ENCODE results near the gene NHEJ1. TPM values are rescaled to one million over a fixed set of nuclear protein-coding genes. Genes with fewer than 3 reads are reported as not detected.

NHEJ1 gene
- total and polyA plus RNA-seq, 2 donors (not counting 3 experiments of a cell fraction or from before 2014, with no cell fraction given) = 12.8 to 12.9 TPM

- Histone ChIP-seq H3K36me3 (ENCODE audit: control insufficient read depth in 2 of 2, extremely low read depth in 1 of 2, insufficient read depth in 2 of 2, low read length in 2 of 2) (no peaks in the 10 kb centered on the region), H3K4me2 (ENCODE audit: insufficient read depth, low read length) (no peak overlapping the region), H3K4me1 (ENCODE audit: control insufficient read depth, extremely low read depth, insufficient read depth, low read length) (no peaks in the 10 kb centered on the region), H3K27ac (ENCODE audit: insufficient read depth, low read depth, low read length) (no peak overlapping the region), H3K9me1 (replicated peaks; ENCODE audit: control insufficient read depth, extremely low read depth, insufficient read depth, low read length) (no peaks in the 10 kb centered on the region), H2AFZ (ENCODE audit: low read depth, low read length) (no peak overlapping the region), H4K20me1 (replicated peaks; ENCODE audit: control insufficient read depth, extremely low read depth, insufficient read depth, low read length) (no peaks in the 10 kb centered on the region), H3K27me3 (ENCODE audit: control insufficient read depth in 2 of 2, insufficient read depth in 2 of 2, low read length in 2 of 2) (no peaks in the 10 kb centered on the region), H3K4me3 (replicated peaks in 1 of 3; ENCODE audit: insufficient read depth in 1 of 3, low read depth in 1 of 3, low read length in 3 of 3) (no peak overlapping the region), H3K9ac (replicated peaks; ENCODE audit: extremely low read depth, insufficient read depth, low read length) (no peak overlapping the region), H3K79me2 (ENCODE audit: control insufficient read depth, insufficient read depth, low read length) (no peaks in the 10 kb centered on the region), H3K9me3 (replicated peaks; ENCODE audit: control insufficient read depth, insufficient read depth, low read length) (no peaks in the 10 kb centered on the region)
- FAIRE-seq (no peak), DNase-seq (ENCODE audit: low read depth, low spot score) (no peak)
- ChIA-PET CTCF (interaction anchor here (1.5 kb wide), 1 partner anchor 14 kb away, joined by 8 read pairs; no protein-coding TSS in a partner anchor), POLR2A (no interaction called here)
- intact Hi-C loops (cut with micrococcal nuclease) = no loop called here
- dilution Hi-C loops (cut with MboI; ENCODE audit: extremely low pct_ligation_motif_present, low sequenced_read_pairs) = no loop called here
- BruUV-seq (replicated peaks) = no TSS peak
- TF ChIP-seq MAX (IDR thresholded peaks at IDR 0.05; ENCODE audit: insufficient read depth, insufficient read length) (no peak), GATA2 (IDR thresholded peaks at IDR 0.05; ENCODE audit: insufficient read depth, insufficient read length, low read depth, low read length) (no peak), POLR2AphosphoS5 (IDR thresholded peaks at IDR 0.05; ENCODE audit: insufficient read depth, low read depth, low read length) (no peak), JUN (IDR thresholded peaks at IDR 0.05; ENCODE audit: borderline replicate concordance, insufficient read depth, insufficient read length, low read depth) (no peak), POLR2A (IDR thresholded peaks at IDR 0.05; ENCODE audit: low read depth, low read length) (no peak), CTCF (IDR thresholded peaks at IDR 0.05; ENCODE audit: extremely low read depth in 1 of 2, insufficient read depth in 1 of 2, low read depth in 1 of 2, low read length in 2 of 2) (no peak), MYC (IDR thresholded peaks at IDR 0.05; ENCODE audit: low read depth, low read length) (no peak), EZH2 (IDR thresholded peaks at IDR 0.05; ENCODE audit: borderline replicate concordance, low read depth, low read length, severe bottlenecking) (no peak)
These were observed 19.9 kb downstream of the NHEJ1 start for GRCh38 chr2:219140722-219141121.
